ENCODE measurements around the gene GPX5. TPM values are rescaled to one million over a fixed set of nuclear protein-coding genes. Genes with fewer than 3 reads are reported as not detected.

Gene GPX5
- total and polyA plus RNA-seq, 10 of the 15 experiments (the other 5 are each of a cell fraction or from before 2014, with no cell fraction given), result not detected

DNA sequence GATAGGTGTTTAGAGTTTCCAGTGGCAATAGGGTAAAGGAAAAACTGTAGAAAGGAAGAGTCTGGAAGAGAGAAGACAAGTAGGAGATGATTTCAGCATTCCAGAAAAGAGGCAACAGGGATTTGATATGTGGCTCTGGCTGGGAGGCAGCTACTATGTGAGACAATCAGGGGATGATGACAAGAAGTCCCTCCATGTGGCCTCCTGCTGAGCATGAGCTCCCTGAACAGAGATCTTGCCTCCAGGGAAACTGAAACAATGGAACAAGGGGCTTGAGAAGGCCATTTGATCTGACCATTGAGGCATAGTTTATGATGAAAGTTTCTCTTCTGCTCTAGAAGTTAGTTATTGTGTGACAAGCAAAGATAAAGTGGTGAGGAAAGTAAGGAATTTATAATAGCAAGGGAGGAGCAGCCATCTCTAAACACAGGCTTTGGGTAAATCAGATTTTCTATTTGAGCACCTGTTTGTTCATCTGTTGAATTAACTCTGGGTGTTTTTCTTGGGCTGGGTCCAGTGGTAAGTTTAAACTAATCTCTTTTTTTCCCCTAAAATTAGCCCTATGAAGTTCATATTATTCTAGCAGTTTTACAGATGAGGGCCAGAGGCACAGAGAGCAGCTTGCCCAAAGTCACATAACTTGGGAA is 3.0 kb upstream of the GPX5 start:
- no peaks in the 10 kb centered on the region for H3K79me2 ChIP-seq (ENCODE audit: control insufficient read depth, insufficient read depth, low read length)
- ChIA-PET POLR2A (no interaction called here), CTCF (no interaction called here), SMC1A (ENCODE audit: uncharacterized antibody, unreplicated experiment) (no interaction called here), RAD21 (ENCODE audit: unreplicated experiment) (no interaction called here)
- FAIRE-seq (no peak), DNase-seq (ENCODE audit: low read depth, low spot score) (no peak), ATAC-seq (no peak)
- no peak overlapping the region for H3K9ac ChIP-seq (ENCODE audit: control insufficient read depth, insufficient read depth, low read length)
- H3K4me3 ChIP-seq, result no peak overlapping the region
- in situ Hi-C loops (cut with MboI) (no loop called here), intact Hi-C loops (cut with micrococcal nuclease; ENCODE audit: unreplicated experiment) (no loop called here)
- peaks cover 0 to 2% of the 10 kb centered on the region in 2 experiments for H3K27me3 ChIP-seq (replicated peaks in 1 of 2; ENCODE audit: control insufficient read depth in 2 of 2, insufficient read depth in 2 of 2, low read length in 1 of 2)
- H3K27ac ChIP-seq (ENCODE audit: control insufficient read depth, insufficient read depth), result no peak overlapping the region
- no TSS peak for BruUV-seq (replicated peaks)
- no peak overlapping the region for H2AFZ ChIP-seq (ENCODE audit: control insufficient read depth, low read depth, low read length)
- no peaks in the 10 kb centered on the region for H3K4me1 ChIP-seq (ENCODE audit: control insufficient read depth, insufficient read depth, low read length)
- H3K9me3 ChIP-seq (replicated peaks; ENCODE audit: control insufficient read depth, insufficient read depth, low read length), result no peaks in the 10 kb centered on the region
- H3K36me3 ChIP-seq (ENCODE audit: control insufficient read depth in 2 of 2, insufficient read depth in 2 of 2, low read length in 1 of 2), result no peaks in the 10 kb centered on the region
- H4K20me1 ChIP-seq (ENCODE audit: control insufficient read depth, insufficient read depth), result no peaks in the 10 kb centered on the region
- no peak overlapping the region for H3K4me2 ChIP-seq (ENCODE audit: control insufficient read depth, insufficient read depth)
- TF ChIP-seq, protein P1, sequence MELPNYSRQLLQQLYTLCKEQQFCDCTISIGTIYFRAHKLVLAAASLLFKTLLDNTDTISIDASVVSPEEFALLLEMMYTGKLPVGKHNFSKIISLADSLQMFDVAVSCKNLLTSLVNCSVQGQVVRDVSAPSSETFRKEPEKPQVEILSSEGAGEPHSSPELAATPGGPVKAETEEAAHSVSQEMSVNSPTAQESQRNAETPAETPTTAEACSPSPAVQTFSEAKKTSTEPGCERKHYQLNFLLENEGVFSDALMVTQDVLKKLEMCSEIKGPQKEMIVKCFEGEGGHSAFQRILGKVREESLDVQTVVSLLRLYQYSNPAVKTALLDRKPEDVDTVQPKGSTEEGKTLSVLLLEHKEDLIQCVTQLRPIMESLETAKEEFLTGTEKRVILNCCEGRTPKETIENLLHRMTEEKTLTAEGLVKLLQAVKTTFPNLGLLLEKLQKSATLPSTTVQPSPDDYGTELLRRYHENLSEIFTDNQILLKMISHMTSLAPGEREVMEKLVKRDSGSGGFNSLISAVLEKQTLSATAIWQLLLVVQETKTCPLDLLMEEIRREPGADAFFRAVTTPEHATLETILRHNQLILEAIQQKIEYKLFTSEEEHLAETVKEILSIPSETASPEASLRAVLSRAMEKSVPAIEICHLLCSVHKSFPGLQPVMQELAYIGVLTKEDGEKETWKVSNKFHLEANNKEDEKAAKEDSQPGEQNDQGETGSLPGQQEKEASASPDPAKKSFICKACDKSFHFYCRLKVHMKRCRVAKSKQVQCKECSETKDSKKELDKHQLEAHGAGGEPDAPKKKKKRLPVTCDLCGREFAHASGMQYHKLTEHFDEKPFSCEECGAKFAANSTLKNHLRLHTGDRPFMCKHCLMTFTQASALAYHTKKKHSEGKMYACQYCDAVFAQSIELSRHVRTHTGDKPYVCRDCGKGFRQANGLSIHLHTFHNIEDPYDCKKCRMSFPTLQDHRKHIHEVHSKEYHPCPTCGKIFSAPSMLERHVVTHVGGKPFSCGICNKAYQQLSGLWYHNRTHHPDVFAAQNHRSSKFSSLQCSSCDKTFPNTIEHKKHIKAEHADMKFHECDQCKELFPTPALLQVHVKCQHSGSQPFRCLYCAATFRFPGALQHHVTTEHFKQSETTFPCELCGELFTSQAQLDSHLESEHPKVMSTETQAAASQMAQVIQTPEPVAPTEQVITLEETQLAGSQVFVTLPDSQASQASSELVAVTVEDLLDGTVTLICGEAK (IDR thresholded peaks at IDR 0.05; ENCODE audit: borderline replicate concordance), result no peak
- no peak for TF ChIP-seq ESRRA (IDR thresholded peaks at IDR 0.05; ENCODE audit: low read length)
- TF ChIP-seq IKZF2 (IDR thresholded peaks at IDR 0.05), result no peak
- no peak for TF ChIP-seq HDAC2 (IDR thresholded peaks at IDR 0.05)
- TF ChIP-seq HDGF (IDR thresholded peaks at IDR 0.05), result no peak
- TF ChIP-seq TCF7 (IDR thresholded peaks at IDR 0.05; ENCODE audit: borderline replicate concordance), result no peak
- no peak for TF ChIP-seq GATAD2B (conservative IDR thresholded peaks at IDR 0.05; ENCODE audit: low read depth)
- TF ChIP-seq, protein P2, sequence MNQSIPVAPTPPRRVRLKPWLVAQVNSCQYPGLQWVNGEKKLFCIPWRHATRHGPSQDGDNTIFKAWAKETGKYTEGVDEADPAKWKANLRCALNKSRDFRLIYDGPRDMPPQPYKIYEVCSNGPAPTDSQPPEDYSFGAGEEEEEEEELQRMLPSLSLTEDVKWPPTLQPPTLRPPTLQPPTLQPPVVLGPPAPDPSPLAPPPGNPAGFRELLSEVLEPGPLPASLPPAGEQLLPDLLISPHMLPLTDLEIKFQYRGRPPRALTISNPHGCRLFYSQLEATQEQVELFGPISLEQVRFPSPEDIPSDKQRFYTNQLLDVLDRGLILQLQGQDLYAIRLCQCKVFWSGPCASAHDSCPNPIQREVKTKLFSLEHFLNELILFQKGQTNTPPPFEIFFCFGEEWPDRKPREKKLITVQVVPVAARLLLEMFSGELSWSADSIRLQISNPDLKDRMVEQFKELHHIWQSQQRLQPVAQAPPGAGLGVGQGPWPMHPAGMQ (IDR thresholded peaks at IDR 0.05; ENCODE audit: borderline replicate concordance), result no peak
- no peak for TF ChIP-seq NR2F1 (conservative IDR thresholded peaks at IDR 0.05)
- TF ChIP-seq, protein P3, sequence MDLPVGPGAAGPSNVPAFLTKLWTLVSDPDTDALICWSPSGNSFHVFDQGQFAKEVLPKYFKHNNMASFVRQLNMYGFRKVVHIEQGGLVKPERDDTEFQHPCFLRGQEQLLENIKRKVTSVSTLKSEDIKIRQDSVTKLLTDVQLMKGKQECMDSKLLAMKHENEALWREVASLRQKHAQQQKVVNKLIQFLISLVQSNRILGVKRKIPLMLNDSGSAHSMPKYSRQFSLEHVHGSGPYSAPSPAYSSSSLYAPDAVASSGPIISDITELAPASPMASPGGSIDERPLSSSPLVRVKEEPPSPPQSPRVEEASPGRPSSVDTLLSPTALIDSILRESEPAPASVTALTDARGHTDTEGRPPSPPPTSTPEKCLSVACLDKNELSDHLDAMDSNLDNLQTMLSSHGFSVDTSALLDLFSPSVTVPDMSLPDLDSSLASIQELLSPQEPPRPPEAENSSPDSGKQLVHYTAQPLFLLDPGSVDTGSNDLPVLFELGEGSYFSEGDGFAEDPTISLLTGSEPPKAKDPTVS (IDR thresholded peaks at IDR 0.05; ENCODE audit: low read depth, low read length), result no peak
- TF ChIP-seq, protein P4, sequence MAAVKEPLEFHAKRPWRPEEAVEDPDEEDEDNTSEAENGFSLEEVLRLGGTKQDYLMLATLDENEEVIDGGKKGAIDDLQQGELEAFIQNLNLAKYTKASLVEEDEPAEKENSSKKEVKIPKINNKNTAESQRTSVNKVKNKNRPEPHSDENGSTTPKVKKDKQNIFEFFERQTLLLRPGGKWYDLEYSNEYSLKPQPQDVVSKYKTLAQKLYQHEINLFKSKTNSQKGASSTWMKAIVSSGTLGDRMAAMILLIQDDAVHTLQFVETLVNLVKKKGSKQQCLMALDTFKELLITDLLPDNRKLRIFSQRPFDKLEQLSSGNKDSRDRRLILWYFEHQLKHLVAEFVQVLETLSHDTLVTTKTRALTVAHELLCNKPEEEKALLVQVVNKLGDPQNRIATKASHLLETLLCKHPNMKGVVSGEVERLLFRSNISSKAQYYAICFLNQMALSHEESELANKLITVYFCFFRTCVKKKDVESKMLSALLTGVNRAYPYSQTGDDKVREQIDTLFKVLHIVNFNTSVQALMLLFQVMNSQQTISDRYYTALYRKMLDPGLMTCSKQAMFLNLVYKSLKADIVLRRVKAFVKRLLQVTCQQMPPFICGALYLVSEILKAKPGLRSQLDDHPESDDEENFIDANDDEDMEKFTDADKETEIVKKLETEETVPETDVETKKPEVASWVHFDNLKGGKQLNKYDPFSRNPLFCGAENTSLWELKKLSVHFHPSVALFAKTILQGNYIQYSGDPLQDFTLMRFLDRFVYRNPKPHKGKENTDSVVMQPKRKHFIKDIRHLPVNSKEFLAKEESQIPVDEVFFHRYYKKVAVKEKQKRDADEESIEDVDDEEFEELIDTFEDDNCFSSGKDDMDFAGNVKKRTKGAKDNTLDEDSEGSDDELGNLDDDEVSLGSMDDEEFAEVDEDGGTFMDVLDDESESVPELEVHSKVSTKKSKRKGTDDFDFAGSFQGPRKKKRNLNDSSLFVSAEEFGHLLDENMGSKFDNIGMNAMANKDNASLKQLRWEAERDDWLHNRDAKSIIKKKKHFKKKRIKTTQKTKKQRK (IDR thresholded peaks at IDR 0.05; ENCODE audit: low read depth, low read length), result no peak
- TF ChIP-seq DPF2 (IDR thresholded peaks at IDR 0.05), result no peak
- no peak for TF ChIP-seq ZNF622 (IDR thresholded peaks at IDR 0.05)
- TF ChIP-seq ZNF217 (IDR thresholded peaks at IDR 0.05), result no peak
